ENCODE results near the gene PHKA2. TPM values are rescaled to one million over a fixed set of nuclear protein-coding genes. Genes with fewer than 3 reads are reported as not detected.

PHKA2 gene
- total and polyA plus RNA-seq, 2 of the 4 experiments (the other 2 are of a cell fraction) = 10.0 to 21.5 TPM

GRCh38 chrX:19007011-19007410, 23.1 kb upstream of the PHKA2 start:
- Histone ChIP-seq H3K4me3 (ENCODE audit: insufficient read depth, low read depth, low read length) (no peak overlapping the region), H3K4ac (ENCODE audit: low read depth, low read length) (no peak overlapping the region), H2BK15ac (ENCODE audit: low read depth, low read length) (no peak overlapping the region), H3K23ac (ENCODE audit: low read depth, low read length) (no peak overlapping the region), H2AK5ac (ENCODE audit: low read depth, low read length) (no peak overlapping the region), H4K5ac (ENCODE audit: low read depth, low read length) (no peak overlapping the region), H2AK9ac (replicated peaks; ENCODE audit: low read depth, low read length, poor library complexity) (no peak overlapping the region), H2BK120ac (ENCODE audit: low read depth, low read length) (no peak overlapping the region), H4K20me1 (ENCODE audit: insufficient read depth, low read length) (no peaks in the 10 kb centered on the region), H3K14ac (replicated peaks; ENCODE audit: low read depth, low read length) (no peak overlapping the region), H3K9ac (ENCODE audit: low read depth, low read length) (no peak overlapping the region), H3K4me2 (ENCODE audit: low read depth, low read length) (no peak overlapping the region), H3K9me1 (ENCODE audit: insufficient read depth, low read length) (no peaks in the 10 kb centered on the region), H3K56ac (ENCODE audit: extremely low read depth, insufficient read depth, low read length) (no peak overlapping the region), H3K27ac (ENCODE audit: insufficient read depth, low read length) (no peak overlapping the region), H4K91ac (ENCODE audit: insufficient read depth, low read depth, low read length) (no peak overlapping the region), H2BK5ac (ENCODE audit: low read depth, low read length, poor library complexity, severe bottlenecking) (no peak overlapping the region), H3K18ac (ENCODE audit: low read depth, low read length) (no peak overlapping the region), H3K4me1 (ENCODE audit: control insufficient read depth, insufficient read depth, low read length) (no peaks in the 10 kb centered on the region), H3K27me3 (ENCODE audit: control insufficient read depth, insufficient read depth, low read length) (no peaks in the 10 kb centered on the region), H3K36me3 (ENCODE audit: control insufficient read depth, insufficient read depth, low read length) (no peaks in the 10 kb centered on the region; the same call in 1 of the 2 replicates), H4K8ac (ENCODE audit: low read depth in 2 of 2, low read length in 2 of 2) (no peak overlapping the region), H2BK20ac (ENCODE audit: low read depth, low read length) (no peak overlapping the region), H3K79me1 (ENCODE audit: low read depth in 1 of 2, low read length in 2 of 2) (peaks cover 0 to 4% of the 10 kb centered on the region in 2 experiments; a peak in 1 of 4 replicates), H2AFZ (replicated peaks; ENCODE audit: low read length, poor library complexity) (no peak overlapping the region), H3K9me3 (ENCODE audit: control insufficient read depth, insufficient read depth, low read length) (no peaks in the 10 kb centered on the region)
- no TSS peak for BruUV-seq (replicated peaks)
- TF ChIP-seq, protein P1, sequence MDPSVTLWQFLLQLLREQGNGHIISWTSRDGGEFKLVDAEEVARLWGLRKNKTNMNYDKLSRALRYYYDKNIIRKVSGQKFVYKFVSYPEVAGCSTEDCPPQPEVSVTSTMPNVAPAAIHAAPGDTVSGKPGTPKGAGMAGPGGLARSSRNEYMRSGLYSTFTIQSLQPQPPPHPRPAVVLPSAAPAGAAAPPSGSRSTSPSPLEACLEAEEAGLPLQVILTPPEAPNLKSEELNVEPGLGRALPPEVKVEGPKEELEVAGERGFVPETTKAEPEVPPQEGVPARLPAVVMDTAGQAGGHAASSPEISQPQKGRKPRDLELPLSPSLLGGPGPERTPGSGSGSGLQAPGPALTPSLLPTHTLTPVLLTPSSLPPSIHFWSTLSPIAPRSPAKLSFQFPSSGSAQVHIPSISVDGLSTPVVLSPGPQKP (IDR thresholded peaks at IDR 0.05; ENCODE audit: borderline replicate concordance, low read depth, low read length) = no peak
- no peak for TF ChIP-seq CEBPB (IDR thresholded peaks at IDR 0.05; ENCODE audit: low read depth, low read length)
- no peak for TF ChIP-seq FOS (IDR thresholded peaks at IDR 0.05; ENCODE audit: low read depth, low read length)
- no peak for TF ChIP-seq CHD1 (IDR thresholded peaks at IDR 0.05; ENCODE audit: low read depth, low read length)
- TF ChIP-seq CTCF (conservative IDR thresholded peaks at IDR 0.05; ENCODE audit: low read depth, low read length) = no peak
- TF ChIP-seq BHLHE40 (IDR thresholded peaks at IDR 0.05; ENCODE audit: low read depth, low read length) = no peak
- TF ChIP-seq MAFK (IDR thresholded peaks at IDR 0.05; ENCODE audit: low read depth, low read length) = no peak
- TF ChIP-seq POLR2A (IDR thresholded peaks at IDR 0.05; ENCODE audit: low read depth, low read length) = no peak
- TF ChIP-seq NFE2L2 (IDR thresholded peaks at IDR 0.05; ENCODE audit: low read depth, low read length) = no peak
- TF ChIP-seq MXI1 (IDR thresholded peaks at IDR 0.05; ENCODE audit: borderline replicate concordance, low read depth, low read length) = no peak
- no peak for TF ChIP-seq RAD21 (IDR thresholded peaks at IDR 0.05; ENCODE audit: low read length)
- TF ChIP-seq, protein P2, sequence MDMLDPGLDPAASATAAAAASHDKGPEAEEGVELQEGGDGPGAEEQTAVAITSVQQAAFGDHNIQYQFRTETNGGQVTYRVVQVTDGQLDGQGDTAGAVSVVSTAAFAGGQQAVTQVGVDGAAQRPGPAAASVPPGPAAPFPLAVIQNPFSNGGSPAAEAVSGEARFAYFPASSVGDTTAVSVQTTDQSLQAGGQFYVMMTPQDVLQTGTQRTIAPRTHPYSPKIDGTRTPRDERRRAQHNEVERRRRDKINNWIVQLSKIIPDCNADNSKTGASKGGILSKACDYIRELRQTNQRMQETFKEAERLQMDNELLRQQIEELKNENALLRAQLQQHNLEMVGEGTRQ (IDR thresholded peaks at IDR 0.05; ENCODE audit: low read depth, low read length) = no peak
- TF ChIP-seq SMC3 (IDR thresholded peaks at IDR 0.05; ENCODE audit: low read depth, low read length) = no peak
- no peak for ATAC-seq (ENCODE audit: low read depth)
- ChIA-PET POLR2A (ENCODE audit: unreplicated experiment) (no interaction called here), CTCF (interaction anchor here (0.7 kb wide), 1 partner anchor 839 kb away, joined by 9 read pairs; no protein-coding TSS in a partner anchor)
- no peak for DNase-seq
- intact Hi-C loops (cut with micrococcal nuclease) (no loop called here), dilution Hi-C loops (cut with HindIII; ENCODE audit: low sequenced_read_pairs, unreplicated experiment) (no loop called here), in situ Hi-C loops (cut with MboI; ENCODE audit: low sequenced_read_pairs) (no loop called here)
- 80% methylated on average over 3 of the region's 7 CpGs; no CpG with 5 or more reads in 1 of the 2 experiments for WGBS, 2 experiments (ENCODE audit: extremely low coverage in 2 of 2, insufficient read length in 1 of 2)
